Fibroblast of upper back skin (primary cell): ENCODE measurements around the gene LATS1.
"Not testable (repeated sequence)": the region's sequence is repeated elsewhere in the genome, so short reads cannot be mapped to it uniquely, and the experiment has no call there.

Experiments used
- DNase-seq: peaks from one replicate; pipeline ENCODE4 v3.0.0-alpha.2; 2013

The LATS1 gene

GRCh38 chr6:149728499-149729234, 10.8 kb upstream of the LATS1 start:
- DNase-seq, result no peak

GRCh38 chr6:149727793-149728498, 10.0 kb upstream of the LATS1 start:
- DNase-seq, result no peak

- DNase-seq, result no peak
Measured at GRCh38 chr6:149725785-149726184, 7.9 kb upstream of the LATS1 start.

- DNase-seq, result peak; percentile 61
Measured at GRCh38 chr6:149723771-149724417, 6.0 kb upstream of the LATS1 start.

- DNase-seq, result no peak
Measured at GRCh38 chr6:149723262-149723661, 5.4 kb upstream of the LATS1 start.

GRCh38 chr6:149719531-149719930, 1.6 kb upstream of the LATS1 start:
- no peak for DNase-seq

- DNase-seq, result no peak
Measured at GRCh38 chr6:149717255-149717587, 680 bp downstream of the LATS1 start.

GRCh38 chr6:149716181-149716963, 1.5 kb downstream of the LATS1 start:
- DNase-seq, result no peak

- DNase-seq, result no peak
Measured at GRCh38 chr6:149714442-149714841, 3.5 kb downstream of the LATS1 start.

GRCh38 chr6:149711711-149712110, 6.2 kb downstream of the LATS1 start:
- no peak for DNase-seq

- DNase-seq, result peak; percentile 58
Measured at GRCh38 chr6:149701714-149702113, 16.2 kb downstream of the LATS1 start.

GRCh38 chr6:149699150-149699549, 18.8 kb downstream of the LATS1 start:
- DNase-seq, result no peak

- no peak for DNase-seq
Measured at GRCh38 chr6:149698175-149698574, 19.7 kb downstream of the LATS1 start.

- DNase-seq, result peak; percentile 51
Measured at GRCh38 chr6:149696901-149697300, 21.0 kb downstream of the LATS1 start.

- no peak for DNase-seq
Measured at GRCh38 chr6:149694921-149695320, 23.0 kb downstream of the LATS1 start.

- DNase-seq, result no peak
Measured at GRCh38 chr6:149691201-149691600, 26.7 kb downstream of the LATS1 start.

GRCh38 chr6:149686230-149686629, 31.7 kb downstream of the LATS1 start:
- DNase-seq, result no peak

GRCh38 chr6:149683256-149683859, 34.5 kb downstream of the LATS1 start:
- no peak for DNase-seq

GRCh38 chr6:149681845-149682244, 36.1 kb downstream of the LATS1 start:
- not testable (repeated sequence) for DNase-seq

GRCh38 chr6:149681209-149681608, 36.7 kb downstream of the LATS1 start:
- no peak for DNase-seq

GRCh38 chr6:149680503-149680902, 37.4 kb downstream of the LATS1 start:
- DNase-seq, result no peak

- not testable (repeated sequence) for DNase-seq
Measured at GRCh38 chr6:149672265-149672664, 45.6 kb downstream of the LATS1 start.

- DNase-seq, result no peak
Measured at GRCh38 chr6:149660028-149660427, 57.9 kb downstream of the LATS1 start.
